K562 (cell line): ENCODE measurements around the gene SKAP2. TPM values are rescaled to one million over a fixed set of nuclear protein-coding genes. Genes with fewer than 3 reads are reported as not detected.

ENCODE experiments used
- ATAC-seq: fragments of 200-7000 bp; cut with Tn5 transposase; 3 replicates; pipeline ENCODE4 v1.9.1; 2020; ENCODE audit warnings: moderate library complexity
- BruUV-seq: library from RNA; stranded (reverse); fragments of 400-500 nt; replicated peaks from 2 replicates; lab custom pipeline; 2021; lab: Mats Ljungman, UMichigan
- CTCF ChIA-PET: fragments of 300-600 bp; formaldehyde crosslinking; extraction: SDS; loops from one replicate; lab custom pipeline; 2021; ENCODE audit warnings: low intra/inter-chr PET ratio; lab: Yijun Ruan, JAX
- POLR2A ChIA-PET: fragments of 300-600, 350-650 bp; sonication (Branson Sonifier 250); formaldehyde crosslinking; extraction: SDS; loops from one replicate; lab custom pipeline; 2021; ENCODE audit warnings: antibody characterized with exemption, inconsistent platforms; lab: Yijun Ruan, JAX
- DNase-seq, 4 experiments: peaks; one replicate each; pipeline versions ENCODE4 v3.0.0 to v3.0.0-alpha.2; 2011 to 2018; ENCODE audit warnings: low spot score in 3 of 4, mixed read lengths in 3 of 4; ENCODE audit errors: extremely low read depth in 1 of 4
- FAIRE-seq: peaks from 2 replicates; lab custom pipeline; 2011; peaks lifted over from hg19 to GRCh38; lab: Jason Lieb, UNC
- H2AFZ ChIP-seq: 2 replicates; pipeline ENCODE4 v1.6.0; 2011; ENCODE audit warnings: low read depth, low read length, control low read depth, inconsistent platforms
- H3K27ac ChIP-seq: fragments of 200-600 bp; 3 replicates; pipeline ENCODE4 v1.8.0; 2011; ENCODE audit warnings: low read depth, mild to moderate bottlenecking, control low read depth, inconsistent platforms, low read length, moderate library complexity, mixed read lengths; ENCODE audit errors: extremely low read depth
- H3K27me3 ChIP-seq, 2 experiments: fragments of 300-600 bp in 1 of 2; 2 replicates in 1 of 2; 3 replicates in 1 of 2; pipeline versions ENCODE4 v1.6.0 to v1.8.0; 2011; ENCODE audit warnings: inconsistent platforms in 2 of 2, low read length in 2 of 2, mild to moderate bottlenecking in 1 of 2, mixed read lengths in 1 of 2, moderate library complexity in 1 of 2; ENCODE audit not compliant: control insufficient read depth in 2 of 2, insufficient read depth in 2 of 2
- H3K36me3 ChIP-seq: fragments of 300-600 bp; 3 replicates; pipeline ENCODE4 v1.8.0; 2011; ENCODE audit warnings: mild to moderate bottlenecking, low read length, inconsistent platforms; ENCODE audit not compliant: control insufficient read depth, insufficient read depth
- H3K4me1 ChIP-seq, 2 experiments: fragments of 200-600 bp in 1 of 2; replicated peaks in 1 of 2; 2 replicates in 1 of 2; 3 replicates in 1 of 2; pipeline versions ENCODE4 v1.5.1 to v1.8.0; 2011; ENCODE audit warnings: inconsistent platforms in 2 of 2, low read length in 2 of 2, mild to moderate bottlenecking in 1 of 2, mixed read lengths in 1 of 2, moderate library complexity in 1 of 2; ENCODE audit not compliant: control insufficient read depth in 2 of 2, insufficient read depth in 2 of 2
- H3K4me2 ChIP-seq: 2 replicates; pipeline ENCODE4 v1.6.1; 2011; ENCODE audit warnings: low read length, control low read depth, inconsistent platforms, mixed read lengths; ENCODE audit not compliant: insufficient read depth
- H3K4me3 ChIP-seq: fragments of 200-600 bp; sonication (generic), shearing (Covaris generic); 2 replicates; pipeline ENCODE4 v1.5.1; 2016; ENCODE audit warnings: control low read depth, inconsistent platforms
- H3K79me2 ChIP-seq: fragments of 200-600 bp; 3 replicates; pipeline ENCODE4 v1.8.0; 2011; ENCODE audit warnings: low read length, inconsistent platforms; ENCODE audit not compliant: control insufficient read depth, insufficient read depth
- H3K9ac ChIP-seq, 2 experiments: 2 replicates each; pipeline versions ENCODE4 v1.6.0 to v1.6.1; 2011; ENCODE audit warnings: low read depth in 2 of 2, low read length in 2 of 2, control low read depth in 1 of 2, inconsistent platforms in 1 of 2, mild to moderate bottlenecking in 1 of 2, mixed read lengths in 1 of 2; ENCODE audit not compliant: insufficient read depth in 1 of 2
- H3K9me1 ChIP-seq: one replicate; pipeline ENCODE4 v1.6.0; 2011; ENCODE audit warnings: inconsistent platforms, mild to moderate bottlenecking, low read length, moderate library complexity; ENCODE audit not compliant: control insufficient read depth, insufficient read depth
- H3K9me3 ChIP-seq: replicated peaks from 2 replicates; pipeline ENCODE4 v1.5.1; 2011; ENCODE audit warnings: low read depth, low read length, inconsistent platforms; ENCODE audit not compliant: control insufficient read depth, insufficient read depth
- H4K20me1 ChIP-seq: replicated peaks from 2 replicates; pipeline ENCODE4 v1.6.1; 2011; ENCODE audit warnings: low read length, inconsistent platforms, mixed read lengths; ENCODE audit not compliant: control insufficient read depth, insufficient read depth
- CTBP1 ChIP-seq: fragments of 450-650 bp; IDR thresholded peaks from 2 replicates; pipeline ENCODE4 v1.6.1; 2016; ENCODE audit warnings: borderline replicate concordance
- CXXC5 ChIP-seq: fragments of 250-450 bp; sonication (Bioruptor Pico); IDR thresholded peaks from 2 replicates; pipeline ENCODE4 v1.8.0; 2022; ENCODE audit warnings: inconsistent platforms, mild to moderate bottlenecking, moderate library complexity
- ETV6 ChIP-seq, 3 experiments: fragments of 150-350 bp in 1 of 3; sonication (generic) in 1 of 3; formaldehyde crosslinking in 1 of 3; IDR thresholded peaks; 2 replicates each; pipeline versions ENCODE4 v1.6.1 to v1.8.0; 2014 to 2022; ENCODE audit warnings: borderline replicate concordance in 2 of 3, low read depth in 2 of 3, antibody characterized with exemption in 1 of 3, low read length in 1 of 3, mild to moderate bottlenecking in 1 of 3, missing genetic modification reagents in 1 of 3
- HCFC1 ChIP-seq: IDR thresholded peaks from 2 replicates; pipeline ENCODE4 v1.6.1; 2012; ENCODE audit warnings: low read depth, low read length, improper control_type of control experiment
- HDAC6 ChIP-seq: IDR thresholded peaks from 2 replicates; pipeline ENCODE4 v1.6.1; 2012; ENCODE audit warnings: low read depth, mild to moderate bottlenecking, control low read depth, inconsistent platforms, low read length, moderate library complexity
- KDM1A ChIP-seq, 2 experiments: fragments of 450-650 bp; IDR thresholded peaks; 2 replicates each; pipeline ENCODE4 v1.6.1; 2016; ENCODE audit warnings: mild to moderate bottlenecking in 2 of 2
- KLF1 ChIP-seq: fragments of 450-650 bp; IDR thresholded peaks from 2 replicates; pipeline ENCODE4 v1.6.1; 2016; ENCODE audit warnings: missing genetic modification characterization, missing compliant biosample characterization
- MAZ ChIP-seq, 2 experiments: fragments of 450-650 bp in 1 of 2; sonication (generic) in 1 of 2; formaldehyde crosslinking; IDR thresholded peaks in 1 of 2; conservative IDR thresholded peaks in 1 of 2; 2 replicates each; pipeline versions ENCODE4 v1.4.0 to v1.5.0; 2020; ENCODE audit warnings: mild to moderate bottlenecking in 1 of 2, missing genetic modification reagents in 1 of 2
- MEIS2 ChIP-seq: fragments of 450-650 bp; IDR thresholded peaks from 2 replicates; pipeline ENCODE4 v1.6.1; 2014; ENCODE audit warnings: mild to moderate bottlenecking; ENCODE audit not compliant: partially characterized antibody
- RFX1 ChIP-seq: fragments of 450-650 bp; IDR thresholded peaks from 2 replicates; pipeline ENCODE4 v1.6.1; 2016; ENCODE audit warnings: mild to moderate bottlenecking, moderate library complexity
- SMC3 ChIP-seq: conservative IDR thresholded peaks from 2 replicates; pipeline ENCODE4 v1.6.1; 2011; ENCODE audit warnings: low read depth, low read length, improper control_type of control experiment; ENCODE audit not compliant: insufficient read depth
- TBL1XR1 ChIP-seq, 2 experiments: IDR thresholded peaks; 2 replicates each; pipeline ENCODE4 v1.6.1; 2012; ENCODE audit warnings: improper control_type of control experiment in 2 of 2, low read length in 2 of 2, mild to moderate bottlenecking in 1 of 2
- TRIM24 ChIP-seq, 2 experiments: fragments of 450-650 bp; IDR thresholded peaks; 2 replicates each; pipeline ENCODE4 v1.6.1; 2016
- ZC3H8 ChIP-seq: fragments of 450-650 bp; IDR thresholded peaks from 2 replicates; pipeline ENCODE4 v1.6.1; 2017
- ZFX ChIP-seq: sonication (generic); formaldehyde crosslinking; IDR thresholded peaks from 2 replicates; pipeline ENCODE4 v1.8.0; 2022; ENCODE audit warnings: mild to moderate bottlenecking, missing genetic modification reagents, moderate library complexity
- ZKSCAN8 ChIP-seq: fragments of 200-800 bp; sonication (Bioruptor generic); IDR thresholded peaks from 2 replicates; pipeline ENCODE4 v1.6.1; 2016; ENCODE audit warnings: missing genetic modification characterization, missing compliant biosample characterization
- ZNF583 ChIP-seq: fragments of 250-450 bp; sonication (Bioruptor Pico); IDR thresholded peaks from 2 replicates; pipeline ENCODE4 v1.4.0; 2020
- ZNF644 ChIP-seq: fragments of 200-800 bp; sonication (Bioruptor generic); IDR thresholded peaks from 2 replicates; pipeline ENCODE4 v1.6.1; 2016; ENCODE audit warnings: low read depth, missing genetic modification characterization, missing compliant biosample characterization
- WGBS: fragments of 100-300 bp; shearing (Covaris generic); methylation state at CpG from one replicate; pipeline ENCODE4 v1.1.6; 2016; ENCODE audit warnings: low coverage, mixed read lengths; ENCODE audit not compliant: insufficient coverage; ENCODE audit errors: missing lambda C conversion rate; 5-methylcytosine and 5-hydroxymethylcytosine counted together
- in situ Hi-C: fragments of 300-500 bp; cut with MboI; formaldehyde crosslinking; loops from 4 replicates; pipeline ENCODE4 v1.15.0; 2018; ENCODE audit warnings: inconsistent platforms, mixed read lengths
- intact Hi-C: fragments of 100-400 bp; cut with micrococcal nuclease; formaldehyde crosslinking; loops from 2 replicates; pipeline ENCODE4 v1.14.2; 2022
- polyA plus RNA-seq, 8 experiments: library from polyadenylated mRNA; depleted of rRNA in 4 of 8; stranded (reverse) in 5 of 8; unstranded in 3 of 8; fragments of >200 nt; fragmentation: Nextera tagmentation in 2 of 8; fragmentation: Illumina TruSeq in 1 of 8; extraction: Ambion mirVana in 2 of 8; extraction: Trizol in 1 of 8; gene quantifications; 2 replicates each; pipeline versions ENCODE4 v1.2.1 to v1.2.3, GENCODE V29; 2011 to 2014; ENCODE audit warnings: inconsistent platforms in 1 of 8, missing spikeins in 1 of 8
- total RNA-seq, 7 experiments: library from RNA; depleted of rRNA in 6 of 7; stranded (reverse); fragments of >200 nt in 6 of 7; fragmentation: Illumina TruSeq in 2 of 7; extraction: Trizol in 2 of 7; gene quantifications; 2 replicates each; pipeline versions ENCODE4 v1.2.1 to v1.2.3, GENCODE V29; 2011 to 2021; ENCODE audit warnings: low replicate concordance in 1 of 7
- TF ChIP-seq, protein P1 (sequence below): fragments of 200-800 bp; sonication (Bioruptor generic); IDR thresholded peaks from 2 replicates; pipeline ENCODE4 v1.6.1; 2017; ENCODE audit warnings: missing genetic modification characterization, missing compliant biosample characterization

SKAP2 gene
- total and polyA plus RNA-seq, 9 of the 15 experiments (the other 6 are each of a cell fraction or from before 2014, with no cell fraction given): 4.2 to 11.7 (median 8.3) TPM

DNA sequence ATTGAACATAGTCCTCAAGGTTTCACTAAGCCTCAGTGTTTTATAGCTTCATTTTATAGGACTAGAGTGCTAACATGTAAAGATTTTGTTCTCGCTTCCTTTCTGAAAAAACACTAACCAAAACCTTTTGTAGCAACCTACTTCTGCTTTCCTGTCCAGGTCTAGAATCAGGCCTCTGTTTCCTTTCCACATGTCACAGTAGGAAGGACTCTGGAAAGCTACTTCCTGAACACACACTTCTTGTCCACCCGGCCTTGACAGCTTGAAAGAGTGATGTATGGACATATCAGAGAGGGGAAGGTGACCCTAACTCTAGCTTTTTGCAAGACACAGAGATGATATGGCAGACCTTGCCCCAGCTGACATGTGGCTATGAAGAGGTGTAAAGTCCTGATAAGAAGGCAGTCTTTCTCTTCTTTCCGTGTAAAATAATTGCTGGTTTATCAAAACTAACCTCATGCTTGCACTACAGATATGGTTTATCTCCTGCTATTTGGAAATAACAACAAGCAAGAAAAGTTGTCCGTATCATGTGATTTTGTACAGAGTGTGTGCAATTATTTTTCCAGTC lies 175.4 kb downstream of the SKAP2 start:
- in situ Hi-C loops (no loop called here), intact Hi-C loops (no loop called here)
- FAIRE-seq (peak; percentile 85), DNase-seq (peak; percentile 15 to 81 (median 39)), ATAC-seq (peak; percentile 72)
- H3K9ac ChIP-seq: no peak overlapping the region
- ChIA-PET POLR2A (interaction anchor here (1.0 kb wide), 2 partner anchors 9 to 12 kb away, joined by 3 read pairs; no protein-coding TSS in a partner anchor), CTCF (no interaction called here)
- H3K4me1 ChIP-seq: peaks cover 0 to 12% of the 10 kb centered on the region in 2 experiments; a peak in 3 of 5 replicates
- H4K20me1 ChIP-seq: no peaks in the 10 kb centered on the region
- H3K9me3 ChIP-seq: no peaks in the 10 kb centered on the region
- no peak overlapping the region for H3K27ac ChIP-seq
- 3% methylated on average over 4 of the region's 4 CpGs for WGBS
- BruUV-seq: no TSS peak
- no peaks in the 10 kb centered on the region for H3K79me2 ChIP-seq
- peak overlapping the region; percentile 35; the same call in 1 of the 2 replicates for H2AFZ ChIP-seq
- peak overlapping the region; percentile 23; the same call in 1 of the 2 replicates for H3K4me2 ChIP-seq
- no peaks in the 10 kb centered on the region for H3K27me3 ChIP-seq
- no peaks in the 10 kb centered on the region for H3K36me3 ChIP-seq
- H3K4me3 ChIP-seq: no peak overlapping the region
- H3K9me1 ChIP-seq: no peaks in the 10 kb centered on the region
- TF ChIP-seq ZNF583 (CRISPR knock-in tag): peak; percentile 45; the same call in 1 of the 2 replicates
- TF ChIP-seq ETV6 (IDR thresholded peaks at IDR 0.05; ENCODE audit: borderline replicate concordance in 1 of 2, low read depth in 2 of 2, low read length in 1 of 2): peak; percentile 23 to 67; a peak in 1 of 4 replicates
- TF ChIP-seq ETV6 (CRISPR knock-in tag; IDR thresholded peaks at IDR 0.05; ENCODE audit: borderline replicate concordance): no peak
- TF ChIP-seq CTBP1: peak; percentile 46; the same call in 1 of the 2 replicates
- no peak for TF ChIP-seq SMC3
- TF ChIP-seq MAZ (CRISPR knock-in tag; conservative IDR thresholded peaks at IDR 0.05 in 1 of 2, IDR thresholded peaks at IDR 0.05 in 1 of 2): peak in 1 of 2 experiments; percentile 41; a peak in 1 of 4 replicates
- TF ChIP-seq RFX1: no peak
- 0 out of 4 replicates have a peak, but pooled peaks of 1 of the 2 experiments have one; percentile 24 for TF ChIP-seq TBL1XR1 (IDR thresholded peaks at IDR 0.05; ENCODE audit: low read length in 2 of 2)
- peak; percentile 76 to 79 for TF ChIP-seq TRIM24 (IDR thresholded peaks at IDR 0.05)
- no peak for TF ChIP-seq KLF1
- TF ChIP-seq, protein P1, sequence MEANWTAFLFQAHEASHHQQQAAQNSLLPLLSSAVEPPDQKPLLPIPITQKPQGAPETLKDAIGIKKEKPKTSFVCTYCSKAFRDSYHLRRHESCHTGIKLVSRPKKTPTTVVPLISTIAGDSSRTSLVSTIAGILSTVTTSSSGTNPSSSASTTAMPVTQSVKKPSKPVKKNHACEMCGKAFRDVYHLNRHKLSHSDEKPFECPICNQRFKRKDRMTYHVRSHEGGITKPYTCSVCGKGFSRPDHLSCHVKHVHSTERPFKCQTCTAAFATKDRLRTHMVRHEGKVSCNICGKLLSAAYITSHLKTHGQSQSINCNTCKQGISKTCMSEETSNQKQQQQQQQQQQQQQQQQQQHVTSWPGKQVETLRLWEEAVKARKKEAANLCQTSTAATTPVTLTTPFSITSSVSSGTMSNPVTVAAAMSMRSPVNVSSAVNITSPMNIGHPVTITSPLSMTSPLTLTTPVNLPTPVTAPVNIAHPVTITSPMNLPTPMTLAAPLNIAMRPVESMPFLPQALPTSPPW (CRISPR knock-in tag): 0 out of 2 replicates have a peak, but pooled peaks have one; percentile 15
- TF ChIP-seq ZC3H8: no peak
- peak; percentile 95 for TF ChIP-seq MEIS2
- TF ChIP-seq KDM1A (IDR thresholded peaks at IDR 0.05): peak; percentile 46 to 53; a peak in 2 of 4 replicates
- peak; percentile 70; the same call in 1 of the 2 replicates for TF ChIP-seq ZNF644 (tag)
- no peak for TF ChIP-seq HDAC6
- TF ChIP-seq ZFX (CRISPR knock-in tag): peak; percentile 26; the same call in 1 of the 2 replicates
- no peak for TF ChIP-seq HCFC1
- peak; percentile 49; the same call in 1 of the 2 replicates for TF ChIP-seq ZKSCAN8 (CRISPR knock-in tag)
- peak; percentile 39; the same call in 1 of the 2 replicates for TF ChIP-seq CXXC5 (CRISPR knock-in tag)
